ENCODE results near the gene FUNDC2.
"Not testable (repeated sequence)": the region's sequence is repeated elsewhere in the genome, so short reads cannot be mapped to it uniquely, and the experiment has no call there.

The FUNDC2 gene

DNA sequence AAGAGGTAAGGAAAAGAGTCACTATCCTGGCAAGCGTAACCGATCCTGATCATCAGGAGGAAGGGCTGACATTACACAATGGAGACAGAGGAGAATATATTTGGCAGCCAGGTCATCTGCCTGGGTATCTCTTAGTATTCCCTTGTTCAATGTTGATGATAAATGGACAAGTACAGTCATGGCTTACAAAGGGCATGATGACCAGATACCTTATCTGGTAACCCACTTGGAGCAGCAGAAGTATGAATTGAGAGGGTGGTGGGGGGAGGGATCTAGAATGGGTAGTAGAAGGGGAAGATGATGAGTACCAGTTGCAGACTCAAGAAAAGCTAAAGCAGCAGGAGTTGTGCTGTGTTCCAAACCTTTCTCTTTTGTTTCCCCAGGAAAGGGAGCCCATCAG lies 21.5 kb upstream of the FUNDC2 start:
- no peak for TF ChIP-seq ZFX (IDR thresholded peaks at IDR 0.05; ENCODE audit: borderline replicate concordance)
- TF ChIP-seq, protein P1, sequence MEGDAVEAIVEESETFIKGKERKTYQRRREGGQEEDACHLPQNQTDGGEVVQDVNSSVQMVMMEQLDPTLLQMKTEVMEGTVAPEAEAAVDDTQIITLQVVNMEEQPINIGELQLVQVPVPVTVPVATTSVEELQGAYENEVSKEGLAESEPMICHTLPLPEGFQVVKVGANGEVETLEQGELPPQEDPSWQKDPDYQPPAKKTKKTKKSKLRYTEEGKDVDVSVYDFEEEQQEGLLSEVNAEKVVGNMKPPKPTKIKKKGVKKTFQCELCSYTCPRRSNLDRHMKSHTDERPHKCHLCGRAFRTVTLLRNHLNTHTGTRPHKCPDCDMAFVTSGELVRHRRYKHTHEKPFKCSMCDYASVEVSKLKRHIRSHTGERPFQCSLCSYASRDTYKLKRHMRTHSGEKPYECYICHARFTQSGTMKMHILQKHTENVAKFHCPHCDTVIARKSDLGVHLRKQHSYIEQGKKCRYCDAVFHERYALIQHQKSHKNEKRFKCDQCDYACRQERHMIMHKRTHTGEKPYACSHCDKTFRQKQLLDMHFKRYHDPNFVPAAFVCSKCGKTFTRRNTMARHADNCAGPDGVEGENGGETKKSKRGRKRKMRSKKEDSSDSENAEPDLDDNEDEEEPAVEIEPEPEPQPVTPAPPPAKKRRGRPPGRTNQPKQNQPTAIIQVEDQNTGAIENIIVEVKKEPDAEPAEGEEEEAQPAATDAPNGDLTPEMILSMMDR (IDR thresholded peaks at IDR 0.05), result no peak
- no peak overlapping the region for H3K27ac ChIP-seq

DNA sequence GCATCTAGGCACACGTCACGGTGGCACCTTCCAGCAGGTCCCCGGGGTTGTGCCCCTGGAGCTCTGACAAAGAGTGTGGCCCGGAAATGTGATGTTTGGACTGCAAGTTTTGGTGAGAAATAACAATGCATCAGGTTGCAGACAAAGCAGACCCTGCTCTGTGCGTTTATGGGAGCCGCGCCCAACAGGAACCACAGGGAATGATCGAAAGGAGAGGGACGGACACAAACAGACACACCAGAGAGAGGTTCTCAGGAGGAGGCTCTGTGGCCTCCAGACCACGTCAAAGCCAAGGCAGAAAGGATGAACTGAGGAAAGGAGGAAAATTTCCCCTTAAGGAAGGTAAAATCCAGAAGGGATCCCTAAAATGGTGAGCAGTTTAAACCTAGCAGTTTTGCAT lies 20.3 kb upstream of the FUNDC2 start:
- H3K27ac ChIP-seq, result not testable (repeated sequence)

DNA sequence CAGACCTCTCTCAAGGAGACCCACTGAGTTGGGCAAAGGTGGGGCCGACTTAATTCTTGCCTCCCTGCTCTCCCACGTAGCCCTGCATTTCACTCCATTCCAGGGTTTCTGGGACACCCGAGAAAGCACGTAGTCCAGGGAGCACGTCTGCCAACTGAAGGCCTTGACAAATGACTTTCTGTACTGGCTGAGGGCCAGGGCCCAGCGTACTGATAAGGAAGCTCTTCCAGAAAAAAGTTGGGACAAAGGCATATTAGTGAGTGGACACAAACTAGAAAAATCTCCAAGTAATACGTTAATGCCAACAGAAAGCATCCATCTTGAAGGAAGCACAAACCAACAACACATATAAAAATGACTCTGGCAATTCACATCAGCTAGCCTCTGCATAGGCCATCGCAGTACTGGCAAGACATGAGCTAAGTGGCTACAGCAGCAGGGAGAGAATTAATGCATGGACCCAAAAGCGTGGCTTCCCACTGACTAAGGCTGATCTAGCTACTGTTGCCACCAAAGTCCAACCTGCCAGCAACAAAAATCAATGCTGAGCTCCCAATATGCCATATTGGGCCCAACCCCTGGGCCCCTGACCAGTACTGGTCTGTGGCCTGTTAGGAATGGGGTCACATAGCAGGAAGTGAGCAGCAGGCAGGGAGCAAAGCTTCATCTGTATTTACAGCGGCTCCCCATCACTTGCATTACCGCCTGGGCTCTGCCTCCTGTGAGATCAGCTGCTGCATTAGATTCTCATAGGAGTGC lies 19.6 kb upstream of the FUNDC2 start:
- not testable (repeated sequence) for H3K27ac ChIP-seq

DNA sequence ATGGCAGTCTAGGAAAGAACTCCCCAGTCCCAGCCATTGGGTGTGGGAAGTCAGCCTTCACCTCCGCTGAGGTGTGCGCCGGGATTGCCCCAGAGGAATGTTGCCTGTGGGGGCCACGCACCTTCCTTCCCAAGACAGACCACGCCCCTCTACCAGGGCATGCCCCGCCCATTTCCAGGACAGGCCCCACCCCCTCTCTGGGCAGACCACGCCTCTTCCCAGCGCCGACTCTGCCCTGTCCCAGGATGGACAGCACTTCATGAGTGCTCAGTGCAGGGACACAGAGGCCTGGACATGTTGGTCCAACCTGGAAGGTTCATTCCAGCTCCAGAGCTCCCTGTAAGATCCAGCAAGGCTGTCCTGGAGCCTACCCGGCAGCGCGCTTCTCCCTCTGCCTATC lies 18.1 kb upstream of the FUNDC2 start:
- not testable (repeated sequence) for H3K27ac ChIP-seq

DNA sequence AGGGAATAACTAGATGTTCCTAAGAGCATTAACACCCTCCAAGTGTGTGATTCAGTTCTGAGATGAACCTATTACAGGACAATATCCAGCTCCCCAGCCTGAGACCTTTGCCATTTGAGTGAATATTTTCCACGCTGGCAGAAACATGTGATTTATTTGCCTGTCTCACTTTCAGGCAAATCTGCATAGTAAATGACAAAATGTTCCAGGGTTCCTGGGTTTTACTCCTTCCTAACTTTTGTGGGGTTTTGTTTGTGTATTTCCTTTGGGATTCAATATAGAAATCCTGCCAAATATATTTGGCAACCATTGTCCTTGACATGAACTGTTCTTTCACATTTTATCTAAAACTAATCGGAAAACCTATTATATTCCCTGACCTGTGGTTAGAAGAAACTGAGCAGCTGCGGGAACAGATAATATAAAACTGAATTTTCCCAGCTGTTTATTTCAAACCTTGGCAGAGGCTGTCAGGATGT lies 16.6 kb upstream of the FUNDC2 start:
- H3K27ac ChIP-seq, result no peak overlapping the region
- TF ChIP-seq ZFX (IDR thresholded peaks at IDR 0.05; ENCODE audit: borderline replicate concordance), result no peak
- TF ChIP-seq, protein P1 (IDR thresholded peaks at IDR 0.05), result no peak

DNA sequence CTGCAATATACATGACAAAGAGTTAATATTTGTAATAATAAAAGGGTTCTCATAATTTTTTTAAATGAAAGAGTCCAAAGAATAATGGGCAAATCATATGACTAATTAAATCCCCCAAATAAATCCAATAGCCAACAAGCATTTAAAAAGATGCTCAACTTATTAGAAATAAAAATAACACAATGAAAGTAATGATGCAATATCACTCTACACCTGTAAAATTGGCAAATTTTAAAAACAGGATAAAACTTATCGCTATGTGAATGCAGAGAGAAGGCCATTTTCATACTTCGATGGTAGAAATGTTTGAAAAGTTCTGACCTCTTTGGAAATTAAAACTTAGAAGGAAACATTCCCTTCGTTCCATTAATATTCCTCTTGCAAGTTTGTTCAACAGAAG lies 6.1 kb upstream of the FUNDC2 start:
- no peak for TF ChIP-seq ZFX (IDR thresholded peaks at IDR 0.05; ENCODE audit: borderline replicate concordance)
- TF ChIP-seq, protein P1 (IDR thresholded peaks at IDR 0.05), result no peak
- H3K27ac ChIP-seq, result no peak overlapping the region

DNA sequence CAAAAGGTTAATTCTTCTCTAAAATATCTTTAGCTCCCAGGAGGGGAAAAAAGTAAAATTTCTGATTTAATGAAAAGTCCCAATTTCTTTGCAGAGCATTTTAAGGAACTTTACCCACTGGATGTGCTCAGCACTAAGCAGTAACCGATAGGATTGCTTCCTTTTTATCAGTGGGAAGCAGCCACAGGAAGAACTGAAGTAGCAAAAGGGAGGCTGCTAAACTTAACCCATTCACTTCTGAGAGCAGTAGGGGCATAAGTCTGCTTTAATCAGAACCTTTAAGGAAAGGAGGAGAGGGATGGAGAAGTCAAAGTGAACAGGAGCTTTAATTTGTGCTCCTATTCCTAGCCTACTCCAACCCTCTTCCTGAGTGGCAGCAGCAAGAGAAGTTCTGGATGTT lies 4.1 kb upstream of the FUNDC2 start, which contains the start of gene F8:
F8 (minus strand) TSS at position 139 of the 400 bp plus-strand sequence. CDS start 171 bp downstream, outside the sequence.
- no peak within 1 kb of the TSS for H3K27ac ChIP-seq
- TF ChIP-seq ZFX (IDR thresholded peaks at IDR 0.05; ENCODE audit: borderline replicate concordance), result no peak
- TF ChIP-seq, protein P1 (IDR thresholded peaks at IDR 0.05), result no peak

DNA sequence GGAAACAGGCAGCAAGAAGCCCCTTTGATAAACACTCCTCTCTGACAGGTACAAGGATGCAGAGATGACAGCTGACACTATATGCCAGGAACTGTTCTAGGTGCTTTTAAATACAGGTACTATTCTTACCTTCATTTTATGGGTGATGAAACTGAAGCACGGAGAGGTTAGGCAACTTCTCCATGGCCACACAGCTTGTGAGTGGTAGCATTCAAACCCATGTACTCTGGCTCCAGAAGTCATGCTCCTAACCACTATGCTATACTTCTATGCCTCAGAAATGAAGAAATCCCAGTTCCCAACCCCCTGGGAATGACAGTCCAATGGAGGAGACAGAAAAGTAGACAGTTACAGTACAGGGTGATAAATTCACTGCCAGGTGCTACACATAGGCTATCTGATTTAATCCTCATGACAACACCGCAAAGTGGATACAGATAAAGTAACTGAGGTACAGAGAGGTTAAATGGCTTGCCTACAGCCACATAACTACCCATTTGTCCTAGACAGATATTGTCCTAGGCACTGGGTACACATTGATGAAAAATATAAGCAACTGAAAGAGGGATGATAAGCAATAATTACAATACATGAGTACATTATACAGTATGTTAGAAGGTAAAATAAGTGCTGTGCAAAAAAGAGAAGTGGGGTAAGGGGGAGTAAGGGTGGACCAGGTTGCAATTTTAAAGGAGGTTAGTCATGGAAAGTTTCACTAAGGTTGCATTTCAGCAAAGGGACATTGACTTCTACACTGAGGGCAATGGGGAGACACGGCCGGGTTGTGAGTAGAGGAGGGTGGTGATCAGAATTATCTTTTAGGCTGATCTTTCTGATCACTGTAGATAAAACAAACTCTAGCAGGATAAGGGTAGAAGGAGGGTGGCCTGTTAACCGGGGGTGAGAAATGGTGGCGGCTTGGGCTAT lies 2.5 kb upstream of the FUNDC2 start:
- TF ChIP-seq, protein P1 (IDR thresholded peaks at IDR 0.05), result no peak
- TF ChIP-seq ZFX (IDR thresholded peaks at IDR 0.05; ENCODE audit: borderline replicate concordance), result no peak
- no peak overlapping the region for H3K27ac ChIP-seq

All from 22Rv1 (cell line).